HG02884 (cell line): ENCODE measurements around the gene LAPTM5.

Experiments used
- ATAC-seq: cut with Tn5 transposase; IDR thresholded peaks from one replicate; pipeline ENCODE4 v1.9.1; 2021; ENCODE audit warnings: mild to moderate bottlenecking, moderate library complexity; ENCODE audit not compliant: unreplicated experiment

Gene LAPTM5

GRCh38 chr1:30732277-30732996 is 25.1 kb downstream of the LAPTM5 start:
- no peak for ATAC-seq

DNA sequence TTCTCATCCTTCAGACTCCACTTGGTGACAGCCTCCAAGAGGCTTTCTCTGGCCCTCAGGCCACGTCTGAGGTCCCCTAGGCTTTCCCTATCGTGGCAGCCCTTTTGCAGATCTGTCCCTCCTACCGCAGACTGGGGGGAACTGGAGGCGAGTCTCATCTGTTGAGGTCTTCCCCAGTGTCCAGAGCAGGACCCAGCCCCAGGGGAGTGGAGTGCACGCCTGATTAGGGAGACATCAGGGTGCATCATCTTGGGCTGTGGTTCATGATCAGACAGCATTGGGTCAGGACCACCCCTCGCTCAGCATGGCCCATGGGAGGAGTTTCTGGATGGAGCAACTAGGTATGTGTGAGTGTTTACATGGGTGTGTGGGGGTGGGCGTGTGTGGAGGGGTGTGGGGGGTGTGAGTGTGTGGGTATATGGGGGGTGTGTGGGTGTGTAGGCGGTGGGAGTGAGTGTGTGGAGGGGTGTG is 25.7 kb downstream of the LAPTM5 start:
- ATAC-seq: no peak

- ATAC-seq: no peak
These were observed 26.3 kb downstream of the LAPTM5 start for GRCh38 chr1:30731109-30731805.

- no peak for ATAC-seq
These were observed 27.0 kb downstream of the LAPTM5 start for GRCh38 chr1:30730346-30731108.

DNA sequence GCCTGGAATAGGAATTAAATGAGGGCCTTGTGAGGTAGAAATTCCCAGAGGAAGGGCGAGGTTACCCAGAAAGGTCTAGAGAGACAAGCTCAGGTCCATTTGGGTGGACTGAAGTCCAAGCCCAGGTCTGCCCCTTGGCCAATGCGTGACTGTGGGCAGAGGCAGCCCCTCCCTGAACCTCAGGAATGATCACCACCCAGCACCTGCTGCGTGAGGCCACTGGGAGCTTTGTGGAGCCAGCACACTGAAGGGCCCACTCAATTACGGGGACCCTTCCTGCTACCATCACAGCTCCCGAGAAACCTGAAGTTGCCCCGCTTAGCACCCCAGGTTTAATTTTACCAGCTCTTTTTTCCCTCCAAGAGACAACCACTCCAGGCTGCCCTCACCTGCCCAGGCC is 27.7 kb downstream of the LAPTM5 start:
- ATAC-seq: no peak

DNA sequence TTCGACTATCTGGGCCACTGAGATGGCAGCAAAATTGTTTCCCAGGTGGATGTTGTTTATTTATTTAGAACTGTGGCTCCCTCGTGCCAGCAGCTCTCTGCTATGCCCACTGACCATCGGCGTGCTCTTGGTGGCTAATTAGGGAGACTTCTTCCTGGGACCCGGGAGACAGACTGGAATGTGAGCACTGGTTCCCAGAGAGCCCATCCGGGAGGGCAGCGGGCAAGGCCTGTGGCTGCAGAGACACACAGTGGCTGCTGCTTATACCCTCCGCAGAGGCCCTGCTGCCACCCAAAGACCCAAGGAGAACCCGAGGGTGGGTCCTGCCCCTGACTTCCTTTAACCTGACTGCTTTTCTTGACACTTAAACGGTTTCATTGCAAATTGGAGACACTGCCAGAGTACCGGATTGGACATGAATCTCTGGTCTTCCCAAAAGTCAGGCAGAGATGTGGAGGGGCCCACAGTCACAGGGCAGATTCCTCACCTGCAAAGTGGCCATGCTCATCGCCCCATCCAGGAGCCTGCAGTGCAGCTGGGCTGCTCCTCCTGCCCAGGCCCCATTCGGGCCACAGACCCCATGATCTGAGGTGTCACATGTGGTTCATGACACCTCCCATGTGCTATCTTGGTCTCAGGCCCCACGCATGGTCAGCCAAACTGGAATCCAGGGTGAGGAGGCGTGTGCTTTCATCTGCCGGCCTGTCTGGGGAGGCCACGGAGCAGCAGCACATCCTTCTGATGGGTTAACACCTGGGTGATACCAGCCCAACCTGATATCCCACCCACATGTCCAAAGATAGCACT is 28.5 kb downstream of the LAPTM5 start:
- no peak for ATAC-seq

GRCh38 chr1:30728340-30728739 is 29.2 kb downstream of the LAPTM5 start:
- no peak for ATAC-seq

- no peak for ATAC-seq
These were observed 29.8 kb downstream of the LAPTM5 start for GRCh38 chr1:30727824-30728223.

GRCh38 chr1:30726773-30727684 is 30.5 kb downstream of the LAPTM5 start:
- no peak for ATAC-seq

- no peak for ATAC-seq
These were observed 31.3 kb downstream of the LAPTM5 start for GRCh38 chr1:30726236-30726635.

DNA sequence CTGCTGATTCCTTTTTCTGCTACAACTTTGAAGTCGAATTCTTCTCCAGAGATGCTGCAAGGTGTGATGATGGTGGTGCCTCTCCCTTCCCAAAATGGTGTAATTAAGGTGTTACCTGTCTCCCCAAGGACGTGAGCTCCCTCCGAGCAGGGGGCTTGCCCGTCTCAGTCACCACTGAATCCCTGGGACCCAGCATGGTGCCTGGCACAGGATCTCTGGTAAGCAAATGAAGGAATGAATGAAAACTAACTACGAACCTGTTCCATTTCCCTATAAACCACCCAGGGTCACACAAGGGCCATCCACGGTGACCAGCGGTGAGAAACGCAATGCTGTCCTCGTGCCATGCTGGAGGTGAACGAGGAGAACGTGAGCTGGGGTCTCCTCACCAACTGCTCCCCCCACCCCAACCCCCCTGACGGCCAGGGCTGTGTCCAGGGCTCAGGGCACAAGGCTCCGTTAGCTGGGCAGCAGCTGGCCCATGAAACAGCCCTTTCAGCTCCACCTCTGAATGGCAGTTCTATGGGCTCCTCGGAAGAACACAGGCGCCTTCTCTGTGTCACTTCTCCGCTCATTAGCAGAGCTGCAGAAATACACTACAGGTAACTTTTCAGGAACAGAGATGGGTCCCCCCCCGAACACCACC is 32.0 kb downstream of the LAPTM5 start:
- no peak for ATAC-seq

DNA sequence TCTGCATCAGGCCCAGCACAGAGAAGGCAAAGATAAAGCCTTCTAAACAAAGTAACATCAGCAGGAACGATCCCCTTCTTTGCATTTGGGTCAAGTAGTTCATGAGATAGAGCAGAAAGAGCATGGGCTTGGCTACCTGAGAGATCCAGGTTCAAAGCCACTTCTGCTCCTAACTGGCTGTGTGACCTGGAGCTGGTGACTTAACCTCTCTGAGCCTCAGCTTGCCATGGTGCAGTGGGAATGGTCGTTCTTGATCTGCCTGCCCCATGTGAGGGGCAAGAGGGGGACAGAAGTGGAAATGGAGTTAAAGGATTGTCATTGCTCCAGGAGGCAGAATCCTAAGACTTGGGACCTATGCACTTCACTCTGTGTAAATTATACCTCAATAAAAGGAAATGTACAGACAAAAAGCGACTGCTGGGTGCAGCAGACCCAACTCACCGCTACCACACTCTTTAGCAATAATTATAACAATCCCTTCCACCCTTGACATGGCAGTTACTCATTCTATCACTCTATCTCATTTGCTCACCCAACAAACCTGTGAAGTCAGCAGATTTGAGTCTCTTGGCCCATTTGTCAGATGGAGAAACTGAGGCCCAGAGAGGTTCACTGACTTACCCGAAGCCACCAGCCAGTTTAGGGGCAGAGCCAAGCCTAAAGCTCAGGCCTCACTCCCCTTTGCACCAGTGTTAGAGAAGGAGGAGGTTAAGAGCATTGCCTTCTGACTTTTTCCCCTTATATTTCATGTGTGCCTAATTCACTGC is 32.7 kb downstream of the LAPTM5 start:
- ATAC-seq: no peak

GRCh38 chr1:30724175-30724574 is 33.4 kb downstream of the LAPTM5 start:
- no peak for ATAC-seq

GRCh38 chr1:30723331-30723755 is 34.2 kb downstream of the LAPTM5 start, which contains the start of gene MATN1:
Gene MATN1, minus strand, starts transcription at chr1:30723585. Its CDS starts 34 bp downstream, at chr1:30723551.
- ATAC-seq: no peak

- no peak for ATAC-seq
These were observed 35.6 kb downstream of the LAPTM5 start for GRCh38 chr1:30721812-30722537.

GRCh38 chr1:30721341-30721793 is 36.2 kb downstream of the LAPTM5 start:
- no peak for ATAC-seq
